ENCODE results near the gene PDE7B. TPM values are rescaled to one million over a fixed set of nuclear protein-coding genes. Genes with fewer than 3 reads are reported as not detected.

Gene PDE7B
- total and polyA plus RNA-seq, 2 of the 13 experiments (the other 11 are each of a cell fraction or from before 2014, with no cell fraction given), result not detected

- no peaks in the 10 kb centered on the region for H3K79me2 ChIP-seq (ENCODE audit: insufficient read depth, low read length)
- no peak for ATAC-seq
Measured at GRCh38 chr6:136173519-136174507, 322.3 kb downstream of the PDE7B start.

GRCh38 chr6:136174510-136174909 lies 323.0 kb downstream of the PDE7B start:
- Histone ChIP-seq H3K4me1 (ENCODE audit: insufficient read depth, low read length) (no peaks in the 10 kb centered on the region), H3K27me3 (ENCODE audit: control insufficient read depth in 1 of 2, insufficient read depth in 2 of 2, low read length in 2 of 2) (no peaks in the 10 kb centered on the region), H3K79me2 (ENCODE audit: insufficient read depth, low read length) (no peaks in the 10 kb centered on the region), H4K20me1 (ENCODE audit: insufficient read depth, low read length) (no peaks in the 10 kb centered on the region), H3K27ac (ENCODE audit: extremely low read length, insufficient read depth, low read length) (no peak overlapping the region), H3K9me3 (ENCODE audit: low read length) (no peaks in the 10 kb centered on the region), H3K4me2 (ENCODE audit: low read depth, low read length) (no peak overlapping the region), H3K36me3 (replicated peaks in 1 of 2; ENCODE audit: control insufficient read depth in 1 of 2, insufficient read depth in 2 of 2, low read length in 2 of 2) (no peaks in the 10 kb centered on the region), H3K9ac (ENCODE audit: insufficient read depth, low read depth, low read length) (no peak overlapping the region), H2AFZ (ENCODE audit: low read length) (no peak overlapping the region), H3K4me3 (replicated peaks in 1 of 3; ENCODE audit: insufficient read depth in 1 of 3, low read depth in 2 of 3, low read length in 3 of 3) (no peak overlapping the region)
- ChIA-PET CTCF (ENCODE audit: low intra/inter-chr PET ratio, low total read pairs) (no interaction called here), POLR2A (no interaction called here)
- ATAC-seq (no peak), DNase-seq (ENCODE audit: low spot score) (no peak), FAIRE-seq (no peak)
- 0% methylated on average over 2 of the region's 2 CpGs for WGBS (ENCODE audit: low lambda C conversion rate)
- no peak for TF ChIP-seq NFATC3 (CRISPR knock-in tag; IDR thresholded peaks at IDR 0.05)
- no peak for TF ChIP-seq IKZF4 (CRISPR knock-in tag; IDR thresholded peaks at IDR 0.05; ENCODE audit: borderline replicate concordance, low read depth, not compliant biosample characterization)
- no peak for TF ChIP-seq RBM39 (IDR thresholded peaks at IDR 0.05; ENCODE audit: low read depth, low read length, poor library complexity, severe bottlenecking)
- no peak for TF ChIP-seq SNRNP70 (IDR thresholded peaks at IDR 0.05; ENCODE audit: low read depth, low read length)
- no peak for TF ChIP-seq TCF12 (IDR thresholded peaks at IDR 0.05)
- no peak for TF ChIP-seq TCF12 (CRISPR knock-in tag; IDR thresholded peaks at IDR 0.05)
- TF ChIP-seq ZNF563 (CRISPR knock-in tag; IDR thresholded peaks at IDR 0.05), result no peak
- no peak for TF ChIP-seq ZNF205 (CRISPR knock-in tag; IDR thresholded peaks at IDR 0.05)
- TF ChIP-seq ZNF567 (CRISPR knock-in tag; IDR thresholded peaks at IDR 0.05; ENCODE audit: borderline replicate concordance), result no peak
- in situ Hi-C loops (cut with HindIII; ENCODE audit: extremely low pct_ligation_motif_present, low pct_unique_long_range_greater_than_20kb), result no loop called here
- intact Hi-C loops (cut with micrococcal nuclease; ENCODE audit: unreplicated experiment), result no loop called here
- BruUV-seq (replicated peaks), result no TSS peak

More at GRCh38 chr6:136173519-136174507, 322.3 kb downstream of the PDE7B start:
- TF ChIP-seq EZH2 (conservative IDR thresholded peaks at IDR 0.05; ENCODE audit: low read depth, low read length) (no peak), MTA1 (CRISPR knock-in tag; IDR thresholded peaks at IDR 0.05; ENCODE audit: borderline replicate concordance) (no peak), ZNF530 (CRISPR knock-in tag; IDR thresholded peaks at IDR 0.05; ENCODE audit: low read depth) (no peak), MAFK (conservative IDR thresholded peaks at IDR 0.05 in 1 of 2, IDR thresholded peaks at IDR 0.05 in 1 of 2; ENCODE audit: low read length in 2 of 2) (peak; percentile 70 to 81), ZNF614 (CRISPR knock-in tag; IDR thresholded peaks at IDR 0.05; ENCODE audit: borderline replicate concordance) (no peak), ZBTB42 (CRISPR knock-in tag; IDR thresholded peaks at IDR 0.05) (no peak), DNMT1 (CRISPR knock-in tag; IDR thresholded peaks at IDR 0.05) (no peak), ZMYM4 (CRISPR knock-in tag; IDR thresholded peaks at IDR 0.05) (no peak), MAFF (IDR thresholded peaks at IDR 0.05; ENCODE audit: low read depth, low read length) (peak; percentile 65; the same call in 1 of the 2 replicates), ZNF670 (CRISPR knock-in tag; IDR thresholded peaks at IDR 0.05; ENCODE audit: borderline replicate concordance) (no peak)
- no TSS peak for BruUV-seq (replicated peaks)
- intact Hi-C loops (cut with micrococcal nuclease; ENCODE audit: unreplicated experiment) (no loop called here), in situ Hi-C loops (cut with HindIII; ENCODE audit: extremely low pct_ligation_motif_present, low pct_unique_long_range_greater_than_20kb) (no loop called here)
- Histone ChIP-seq H3K4me1 (ENCODE audit: insufficient read depth, low read length) (no peaks in the 10 kb centered on the region), H3K4me2 (ENCODE audit: low read depth, low read length) (no peak overlapping the region), H3K4me3 (replicated peaks in 1 of 3; ENCODE audit: insufficient read depth in 1 of 3, low read depth in 2 of 3, low read length in 3 of 3) (no peak overlapping the region), H3K9me3 (ENCODE audit: low read length) (no peaks in the 10 kb centered on the region), H2AFZ (ENCODE audit: low read length) (no peak overlapping the region), H3K9ac (ENCODE audit: insufficient read depth, low read depth, low read length) (no peak overlapping the region), H3K27me3 (ENCODE audit: control insufficient read depth in 1 of 2, insufficient read depth in 2 of 2, low read length in 2 of 2) (no peaks in the 10 kb centered on the region), H4K20me1 (ENCODE audit: insufficient read depth, low read length) (no peaks in the 10 kb centered on the region), H3K36me3 (replicated peaks in 1 of 2; ENCODE audit: control insufficient read depth in 1 of 2, insufficient read depth in 2 of 2, low read length in 2 of 2) (no peaks in the 10 kb centered on the region), H3K27ac (ENCODE audit: extremely low read length, insufficient read depth, low read length) (no peak overlapping the region)
- ChIA-PET POLR2A (no interaction called here), CTCF (ENCODE audit: low intra/inter-chr PET ratio, low total read pairs) (no interaction called here)
- no peak for FAIRE-seq
- 20% methylated on average over 13 of the region's 13 CpGs for WGBS (ENCODE audit: low lambda C conversion rate)
- no peak for DNase-seq (ENCODE audit: low spot score)
